ENCODE data around the gene PRDM1.

The PRDM1 gene

DNA sequence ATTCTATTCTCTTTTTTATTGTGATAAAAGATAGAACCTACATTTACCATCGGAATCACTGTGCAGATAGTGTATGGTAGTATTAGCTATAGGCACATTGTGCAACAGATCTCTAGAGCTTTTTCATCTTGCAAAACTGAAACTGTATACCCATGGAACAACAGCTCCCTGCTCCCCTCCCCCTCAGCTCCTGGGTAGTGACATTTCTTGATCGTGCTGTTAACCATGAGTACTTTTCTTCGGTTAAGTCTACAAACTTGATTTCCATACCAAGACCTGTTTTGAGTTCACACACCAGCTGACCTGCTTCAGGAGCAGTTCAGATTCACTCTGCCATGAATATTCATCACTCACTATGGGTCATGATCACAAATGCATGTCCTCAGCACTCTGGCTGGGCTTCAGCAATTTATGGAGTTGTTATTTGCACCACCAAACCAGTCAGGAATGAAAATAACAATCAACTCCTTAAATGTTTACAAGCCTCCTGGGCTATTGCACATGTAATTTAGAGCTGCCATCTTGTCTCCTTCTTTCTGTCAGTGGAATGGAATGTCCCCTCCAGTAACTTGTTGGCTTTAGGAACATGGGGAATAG lies 32.8 kb downstream of the PRDM1 start:
- no peak for DNase-seq

DNA sequence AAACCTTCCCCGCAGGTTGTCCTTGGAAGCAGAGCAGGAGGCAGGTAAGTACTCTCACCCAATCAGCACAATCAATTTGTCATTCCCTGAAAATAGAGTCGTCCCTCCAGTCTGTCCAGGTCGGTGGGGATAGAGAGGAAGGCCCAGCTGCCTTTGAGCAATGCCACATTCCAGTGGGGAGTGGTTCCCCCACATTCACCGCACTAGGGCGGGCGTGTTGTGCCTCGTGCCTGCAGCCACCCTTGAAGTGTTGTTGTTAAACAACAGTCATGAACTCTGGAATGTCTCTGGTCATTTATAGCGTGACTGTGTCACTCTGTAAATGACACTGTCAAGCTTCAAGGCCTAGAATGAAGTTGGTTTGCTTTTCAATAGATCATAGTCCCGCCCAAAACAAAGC lies 33.4 kb downstream of the PRDM1 start:
- no peak for DNase-seq

DNA sequence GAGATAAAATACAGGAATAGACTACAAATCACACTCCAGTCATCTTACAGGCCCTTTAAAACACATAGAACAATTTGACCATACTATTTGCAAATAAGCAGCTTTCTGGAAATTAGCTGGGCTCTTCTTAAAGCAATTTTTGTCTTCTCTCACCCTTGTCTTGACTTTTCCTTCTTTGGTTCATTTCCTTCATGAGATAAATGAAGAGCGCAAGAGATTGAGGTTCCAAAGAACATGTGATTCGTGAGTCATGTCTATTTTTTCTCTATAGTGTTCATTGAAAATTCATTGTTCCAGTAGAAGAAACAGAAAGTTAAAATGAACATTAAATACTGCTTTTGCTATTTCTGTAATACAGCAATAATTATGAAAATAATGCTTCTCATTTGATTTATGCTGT lies 33.9 kb downstream of the PRDM1 start:
- no peak for DNase-seq

GRCh38 chr6:106120406-106120805 lies 34.3 kb downstream of the PRDM1 start:
- no peak for DNase-seq

DNA sequence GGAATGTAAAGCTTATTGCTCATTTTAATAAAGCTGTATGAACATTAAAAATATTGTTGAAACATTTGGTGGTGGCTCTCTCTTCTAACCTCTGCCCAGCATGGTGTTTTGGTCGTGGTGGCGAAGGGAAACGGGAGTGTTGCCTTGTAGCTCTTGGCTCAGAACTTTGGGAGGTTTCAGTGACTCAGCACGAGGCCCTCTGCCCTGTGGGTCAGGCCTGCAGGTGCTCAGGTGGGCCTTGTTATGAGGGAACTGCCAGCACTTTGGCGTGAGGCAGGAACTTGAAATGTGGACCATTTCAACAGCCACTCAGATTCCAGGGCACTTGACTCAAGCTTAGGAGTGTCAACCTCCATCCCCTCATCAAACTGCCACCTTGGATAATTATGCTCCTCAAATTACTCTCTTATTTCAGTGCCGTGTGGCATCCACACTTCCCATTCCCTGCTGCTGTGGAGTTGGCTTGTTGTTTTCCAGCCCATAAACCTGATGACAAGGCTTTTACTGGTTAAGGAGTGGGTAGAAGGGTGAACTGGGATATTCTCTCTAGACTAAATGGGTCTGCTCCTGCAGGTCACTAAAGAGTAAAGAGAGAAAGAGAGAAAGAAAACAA lies 36.3 kb downstream of the PRDM1 start:
- DNase-seq, result no peak

- no peak for DNase-seq
Observed at GRCh38 chr6:106122938-106123656, 37.0 kb downstream of the PRDM1 start.

DNA sequence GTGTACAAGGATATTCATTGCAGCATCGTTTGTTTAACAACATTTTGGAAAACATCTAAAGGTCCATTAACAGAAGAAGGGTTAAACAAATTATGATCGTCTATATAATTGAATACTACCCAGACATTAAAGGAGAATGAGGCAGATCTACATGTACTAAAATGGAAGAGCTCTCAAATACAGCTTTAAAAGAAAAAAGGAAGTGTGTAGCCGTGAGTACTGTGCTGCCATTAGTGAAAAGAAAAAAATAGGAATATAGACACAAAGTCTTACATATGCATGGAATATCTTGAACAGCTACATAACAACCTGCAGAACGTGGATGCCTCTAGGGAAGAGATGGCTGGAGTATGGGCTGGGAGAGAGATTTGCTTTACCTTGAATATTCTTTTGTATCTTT lies 37.9 kb downstream of the PRDM1 start:
- DNase-seq, result no peak

DNA sequence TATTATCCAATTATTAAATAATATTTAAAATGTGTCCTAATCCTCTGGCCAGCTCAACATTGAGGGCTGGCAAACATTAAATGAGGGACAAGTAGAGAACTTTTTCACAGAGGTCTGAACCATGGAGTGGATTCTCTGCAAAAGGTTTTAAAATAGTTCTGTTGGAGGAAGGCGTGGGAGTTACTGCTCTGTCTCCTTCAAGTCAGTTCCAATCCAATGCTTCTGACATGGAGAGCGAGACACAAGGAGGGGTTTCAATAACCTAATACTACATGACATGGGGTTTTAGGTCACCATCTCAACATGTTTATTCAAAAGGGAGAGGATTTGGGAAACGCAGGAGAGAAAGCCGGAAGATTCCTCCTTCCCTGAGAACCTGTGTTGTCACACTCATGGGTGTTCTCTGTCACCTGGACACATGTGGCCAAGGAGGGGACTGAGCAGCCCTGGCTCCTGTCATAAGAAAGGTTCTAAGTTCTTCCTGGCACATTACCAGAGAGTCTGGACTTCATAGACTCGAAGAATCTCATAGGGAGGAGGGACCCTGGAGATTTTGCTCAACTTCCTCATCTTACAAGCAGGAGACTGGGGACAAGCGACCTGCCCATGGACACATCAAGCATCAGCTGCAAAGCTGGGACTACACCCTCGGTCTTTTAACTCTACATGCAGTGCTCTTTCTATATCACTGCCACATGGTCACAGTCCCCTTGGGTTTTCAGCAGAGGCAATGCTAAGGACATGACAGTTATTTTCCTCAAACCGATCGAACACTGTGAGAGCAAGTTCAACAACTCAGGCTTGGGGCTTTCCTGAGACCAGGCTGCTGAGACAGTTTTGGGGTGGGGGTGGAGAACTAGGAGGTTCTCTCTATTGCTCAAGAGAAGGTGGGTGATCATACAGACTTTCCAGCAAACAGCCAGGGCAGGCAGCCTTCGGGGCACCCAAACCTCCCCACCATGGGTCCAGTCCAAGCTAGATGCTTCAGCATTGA lies 38.6 kb downstream of the PRDM1 start:
- DNase-seq, result no peak

DNA sequence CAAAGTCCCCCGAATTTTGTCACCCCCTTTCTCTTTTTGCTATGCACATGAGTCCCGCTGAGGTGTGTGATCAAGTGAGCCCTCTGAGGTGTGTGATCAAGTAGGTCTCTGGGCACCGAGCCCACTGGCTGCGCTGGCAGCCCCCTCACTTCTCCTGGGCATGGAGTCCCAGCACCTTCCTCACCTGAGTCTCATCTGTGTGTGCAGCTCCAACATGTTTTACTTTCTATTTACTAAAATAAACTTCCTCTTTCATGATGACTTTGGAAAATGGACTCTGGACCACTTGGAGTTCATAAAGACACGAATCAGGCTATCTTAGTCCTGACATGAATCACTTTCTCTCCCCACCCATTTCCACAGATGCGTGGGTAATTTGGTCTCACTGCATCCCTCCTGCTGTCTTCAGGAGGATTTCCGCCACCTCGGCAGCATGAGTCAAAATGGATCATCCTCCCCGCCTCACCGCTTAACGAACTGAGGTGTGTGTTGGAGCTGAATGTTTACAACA lies 39.8 kb downstream of the PRDM1 start:
- DNase-seq, result no peak

DNA sequence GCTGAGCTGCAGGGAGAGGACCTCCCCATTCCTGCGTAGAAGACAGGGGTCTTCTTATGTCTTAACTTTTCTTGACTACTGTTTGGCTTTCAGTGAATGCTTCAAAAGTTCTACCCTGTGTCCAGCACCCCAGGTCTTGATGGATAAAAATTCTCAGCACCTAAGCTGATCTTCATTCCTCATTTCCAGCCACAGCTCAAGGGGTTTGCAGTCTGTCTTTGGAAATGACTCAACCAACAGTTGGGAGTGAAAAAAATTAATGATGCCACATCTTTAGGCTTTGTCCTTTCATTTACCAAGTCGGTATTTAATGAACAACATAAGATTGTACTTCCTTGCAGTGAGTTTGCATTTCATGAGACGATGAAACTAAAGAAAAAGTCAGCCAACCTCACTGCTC lies 40.3 kb downstream of the PRDM1 start:
- no peak for DNase-seq

- no peak for DNase-seq
Observed at GRCh38 chr6:106128981-106129781, 43.0 kb downstream of the PRDM1 start.

DNA sequence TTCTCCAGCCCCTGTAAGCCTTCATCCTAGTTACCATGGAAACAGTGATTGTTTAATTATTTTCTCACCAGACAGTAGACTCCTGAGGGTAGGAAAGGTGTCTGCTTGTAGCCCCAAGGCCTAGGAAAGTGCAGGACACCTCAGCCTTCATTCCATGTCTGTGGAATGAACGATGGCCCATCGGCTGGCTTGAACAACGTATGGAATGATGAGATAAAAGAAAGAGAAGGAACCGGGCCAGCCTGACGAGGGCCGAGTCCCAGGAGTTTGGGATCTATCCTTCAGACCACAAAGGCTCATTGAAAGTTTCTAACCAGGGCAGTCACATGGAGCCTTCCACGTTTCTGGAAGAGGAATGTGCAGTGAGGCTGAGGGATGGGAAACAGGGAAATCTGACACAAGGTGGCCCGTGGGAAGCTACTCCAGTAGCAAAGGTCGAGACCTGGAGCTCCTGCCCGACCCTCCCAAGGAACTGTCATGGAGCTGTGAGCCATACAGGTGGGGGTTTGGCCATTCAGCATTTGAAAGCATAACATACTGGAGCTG lies 46.1 kb downstream of the PRDM1 start:
- no peak for DNase-seq

GRCh38 chr6:106133040-106133439 lies 46.9 kb downstream of the PRDM1 start:
- no peak for DNase-seq

DNA sequence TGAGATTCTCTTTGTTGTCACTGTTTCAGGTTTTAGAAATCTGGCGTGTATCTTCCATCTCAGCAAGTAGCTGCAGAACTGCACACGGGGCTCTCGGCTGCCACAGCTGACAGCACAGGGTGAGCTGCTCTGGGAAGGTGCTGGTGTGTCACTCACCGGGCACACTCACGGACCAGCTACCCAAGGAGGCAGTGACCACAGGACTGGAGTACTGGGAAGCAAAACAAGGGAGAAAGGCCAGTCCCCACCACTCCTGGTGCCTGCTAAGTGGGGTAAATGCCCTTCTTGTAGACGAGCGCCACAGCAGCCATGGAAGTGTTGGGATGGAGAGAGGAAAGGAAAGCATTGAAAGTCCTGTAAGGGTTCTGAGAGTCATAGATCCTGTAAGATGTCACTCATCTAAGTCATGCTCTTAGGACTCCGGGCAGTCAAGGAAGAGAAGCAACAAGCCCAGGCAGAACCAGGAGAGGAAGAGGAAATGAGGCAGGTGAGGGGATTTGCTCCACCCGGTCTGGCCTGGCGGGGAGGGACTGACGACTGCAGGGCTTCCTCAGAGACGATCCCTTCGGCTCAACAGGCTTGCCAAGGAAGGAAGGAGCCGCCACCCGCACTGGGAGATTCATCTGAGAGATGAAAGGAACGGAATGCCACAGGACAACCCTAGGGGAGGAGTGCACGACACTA lies 48.1 kb downstream of the PRDM1 start:
- no peak for DNase-seq

GRCh38 chr6:106134906-106135634 lies 48.9 kb downstream of the PRDM1 start:
- DNase-seq, result no peak

DNA sequence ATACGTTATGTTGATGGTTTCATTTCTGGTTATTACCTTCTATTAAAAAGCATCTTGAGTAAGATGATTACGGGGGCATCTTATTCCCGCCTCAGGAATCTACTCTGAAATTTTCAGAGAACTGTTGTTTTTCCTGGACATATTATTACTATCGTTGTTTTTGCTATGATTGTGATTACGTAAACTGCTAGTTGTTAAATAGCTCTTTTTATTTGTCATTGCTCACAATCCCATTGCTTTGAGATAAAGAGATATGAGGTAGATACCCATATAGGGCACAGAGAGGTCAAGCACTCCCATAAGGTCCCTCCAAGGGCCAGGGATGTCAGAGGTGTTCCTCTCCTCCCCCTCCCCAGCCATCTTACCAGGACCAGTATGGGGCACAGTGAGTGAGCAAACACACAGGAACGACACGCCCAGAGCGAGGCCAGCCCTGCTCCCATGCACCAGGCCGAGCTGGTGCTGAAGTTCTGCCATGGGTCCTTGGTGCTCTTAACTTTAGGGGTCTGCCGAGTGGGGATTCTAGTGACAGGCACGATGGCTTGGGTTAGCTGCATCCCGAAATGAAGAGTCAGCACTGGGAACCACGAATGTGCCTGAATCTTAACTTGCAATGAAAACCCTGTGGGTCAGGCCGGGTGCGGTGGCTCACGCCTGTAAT lies 49.9 kb downstream of the PRDM1 start:
- no peak for DNase-seq

- no peak for DNase-seq
Observed at GRCh38 chr6:106136845-106137244, 50.7 kb downstream of the PRDM1 start.

DNA sequence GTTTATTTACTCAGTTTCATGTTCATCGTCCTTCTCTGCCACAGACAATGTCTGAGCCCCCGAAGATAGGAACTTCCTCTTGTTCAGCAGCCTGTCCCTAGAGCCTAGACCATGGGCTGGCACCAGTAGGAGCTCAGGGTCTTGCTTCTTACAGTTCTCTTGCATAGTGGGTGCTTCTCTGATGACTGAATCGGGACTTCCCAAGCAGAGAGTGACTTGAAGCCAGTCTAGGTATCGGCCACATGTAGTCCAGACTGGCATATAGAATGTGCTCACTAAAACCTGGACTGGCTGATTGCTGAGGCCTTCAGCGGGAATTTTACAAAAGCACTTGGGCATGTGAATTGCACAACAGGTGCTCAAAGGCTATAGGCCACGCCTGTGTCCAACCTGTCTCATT lies 52.0 kb downstream of the PRDM1 start:
- no peak for DNase-seq

DNA sequence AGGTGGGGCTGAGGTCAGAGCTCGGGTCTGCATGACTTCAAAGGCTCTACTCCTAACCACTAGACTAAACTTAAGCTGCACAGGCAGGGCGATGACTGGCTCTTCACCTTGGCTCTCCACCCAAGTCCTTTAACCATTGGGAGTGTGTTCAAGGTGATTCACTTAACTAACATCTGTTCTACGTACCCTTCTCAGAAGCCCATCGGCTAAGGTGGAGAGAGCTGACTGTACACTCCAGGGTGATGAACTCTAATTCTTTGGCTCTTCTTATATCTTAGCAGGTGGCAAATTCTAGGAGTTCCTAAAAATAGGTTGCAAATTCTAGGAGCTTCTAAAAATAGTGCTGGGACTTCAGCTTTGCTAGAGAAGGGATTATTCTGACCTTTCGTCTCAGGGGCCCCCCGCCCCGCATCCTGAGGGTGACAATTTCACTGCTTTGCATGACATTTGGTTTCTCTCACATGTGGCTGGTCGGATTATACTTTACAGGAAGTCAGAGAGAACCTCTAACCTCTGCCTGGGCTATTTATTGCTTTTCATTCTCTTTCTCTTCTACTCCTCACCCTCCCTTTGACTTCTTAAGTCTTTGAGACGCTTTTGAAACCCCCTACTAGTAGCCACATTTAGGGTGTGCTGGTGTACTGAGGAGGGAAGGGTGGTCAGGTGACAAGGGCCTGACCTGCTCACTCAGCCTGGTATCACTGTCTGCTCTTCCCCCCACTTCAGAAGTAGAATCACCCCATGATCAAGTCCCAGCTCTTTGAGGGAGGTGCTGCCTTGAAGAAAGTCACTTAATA lies 55.5 kb downstream of the PRDM1 start:
- DNase-seq, result no peak

All from GF-D8 (cell line).